Measurements from ENCODE around the gene ATP5F1E. TPM values are rescaled to one million over a fixed set of nuclear protein-coding genes. Genes with fewer than 3 reads are reported as not detected.

Gene ATP5F1E
- total and polyA plus RNA-seq, 9 of the 15 experiments (the other 6 are each of a cell fraction or from before 2014, with no cell fraction given) = 60.3 to 162 (median 113) TPM

GRCh38 chr20:59010995-59011873 lies 20.9 kb downstream of the ATP5F1E start (continued):
- TF ChIP-seq CTCFL (IDR thresholded peaks at IDR 0.05; ENCODE audit: borderline replicate concordance, insufficient read depth, low read depth, low read length, poor library complexity, severe bottlenecking) (no peak), JUN (IDR thresholded peaks at IDR 0.05; ENCODE audit: borderline replicate concordance, low read depth, low read length) (no peak), JUN (CRISPR knock-in tag; IDR thresholded peaks at IDR 0.05; ENCODE audit: borderline replicate concordance) (no peak), ZBTB11 (CRISPR knock-in tag; IDR thresholded peaks at IDR 0.05) (no peak), PATZ1 (CRISPR knock-in tag; IDR thresholded peaks at IDR 0.05; ENCODE audit: borderline replicate concordance) (no peak), ZNF232 (CRISPR knock-in tag; IDR thresholded peaks at IDR 0.05) (no peak), ZNF395 (CRISPR knock-in tag; IDR thresholded peaks at IDR 0.05) (no peak), PTBP1 (IDR thresholded peaks at IDR 0.05; ENCODE audit: low read depth, low read length) (no peak), MCM3 (IDR thresholded peaks at IDR 0.05) (no peak), FOXJ3 (CRISPR knock-in tag; IDR thresholded peaks at IDR 0.05) (no peak), NFIC (IDR thresholded peaks at IDR 0.05) (peak; percentile 22; the same call in 1 of the 2 replicates), ATF2 (CRISPR knock-in tag; IDR thresholded peaks at IDR 0.05) (no peak), HDAC6 (IDR thresholded peaks at IDR 0.05; ENCODE audit: low read depth, low read length) (no peak), RBM34 (IDR thresholded peaks at IDR 0.05; ENCODE audit: borderline replicate concordance, insufficient read depth, low read length) (no peak), NEUROD1 (IDR thresholded peaks at IDR 0.05; ENCODE audit: borderline replicate concordance, low read depth, low read length, partially characterized antibody) (no peak)
